ENCODE data around the gene PCDH9.

- TF ChIP-seq CTCF (IDR thresholded peaks at IDR 0.05) (no peak), POLR2AphosphoS5 (IDR thresholded peaks at IDR 0.05; ENCODE audit: low read depth, low read length) (no peak), SIN3A (IDR thresholded peaks at IDR 0.05; ENCODE audit: borderline replicate concordance, insufficient read depth, low read depth, low read length) (no peak)
- TF ChIP-seq, protein P1, sequence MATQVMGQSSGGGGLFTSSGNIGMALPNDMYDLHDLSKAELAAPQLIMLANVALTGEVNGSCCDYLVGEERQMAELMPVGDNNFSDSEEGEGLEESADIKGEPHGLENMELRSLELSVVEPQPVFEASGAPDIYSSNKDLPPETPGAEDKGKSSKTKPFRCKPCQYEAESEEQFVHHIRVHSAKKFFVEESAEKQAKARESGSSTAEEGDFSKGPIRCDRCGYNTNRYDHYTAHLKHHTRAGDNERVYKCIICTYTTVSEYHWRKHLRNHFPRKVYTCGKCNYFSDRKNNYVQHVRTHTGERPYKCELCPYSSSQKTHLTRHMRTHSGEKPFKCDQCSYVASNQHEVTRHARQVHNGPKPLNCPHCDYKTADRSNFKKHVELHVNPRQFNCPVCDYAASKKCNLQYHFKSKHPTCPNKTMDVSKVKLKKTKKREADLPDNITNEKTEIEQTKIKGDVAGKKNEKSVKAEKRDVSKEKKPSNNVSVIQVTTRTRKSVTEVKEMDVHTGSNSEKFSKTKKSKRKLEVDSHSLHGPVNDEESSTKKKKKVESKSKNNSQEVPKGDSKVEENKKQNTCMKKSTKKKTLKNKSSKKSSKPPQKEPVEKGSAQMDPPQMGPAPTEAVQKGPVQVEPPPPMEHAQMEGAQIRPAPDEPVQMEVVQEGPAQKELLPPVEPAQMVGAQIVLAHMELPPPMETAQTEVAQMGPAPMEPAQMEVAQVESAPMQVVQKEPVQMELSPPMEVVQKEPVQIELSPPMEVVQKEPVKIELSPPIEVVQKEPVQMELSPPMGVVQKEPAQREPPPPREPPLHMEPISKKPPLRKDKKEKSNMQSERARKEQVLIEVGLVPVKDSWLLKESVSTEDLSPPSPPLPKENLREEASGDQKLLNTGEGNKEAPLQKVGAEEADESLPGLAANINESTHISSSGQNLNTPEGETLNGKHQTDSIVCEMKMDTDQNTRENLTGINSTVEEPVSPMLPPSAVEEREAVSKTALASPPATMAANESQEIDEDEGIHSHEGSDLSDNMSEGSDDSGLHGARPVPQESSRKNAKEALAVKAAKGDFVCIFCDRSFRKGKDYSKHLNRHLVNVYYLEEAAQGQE (IDR thresholded peaks at IDR 0.05; ENCODE audit: insufficient read depth in 1 of 2, low read depth in 2 of 2, low read length in 1 of 2): no peak
These were observed 541.0 kb downstream of the PCDH9 start for GRCh38 chr13:66689037-66689619.
